Measurements from ENCODE around the gene IRS1. TPM values are rescaled to one million over a fixed set of nuclear protein-coding genes. Genes with fewer than 3 reads are reported as not detected.
"Not testable (repeated sequence)": the region's sequence is repeated elsewhere in the genome, so short reads cannot be mapped to it uniquely, and the experiment has no call there.

Gene IRS1
- total RNA-seq, 1 donor from 2014 or later: 3.2 TPM

DNA sequence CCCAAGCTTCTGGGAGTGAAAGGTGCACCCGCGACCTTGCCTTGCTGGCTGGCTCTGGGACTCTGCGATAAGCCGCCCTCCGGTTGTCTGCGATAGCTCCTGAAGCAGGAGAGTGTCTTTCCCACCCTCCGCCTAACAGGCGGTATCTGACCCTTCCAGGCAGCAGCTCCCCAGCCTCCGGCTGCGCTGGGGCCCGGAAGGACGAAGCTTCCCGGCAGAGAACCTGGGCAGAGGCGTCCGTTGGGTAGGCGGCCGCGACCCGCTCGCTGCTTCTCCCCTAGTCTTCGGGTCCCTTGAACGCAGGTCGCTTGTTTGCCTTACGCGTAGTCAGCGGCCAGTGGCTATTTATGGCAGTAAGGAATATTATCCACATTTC, 35.8 kb upstream of the IRS1 start:
- ATAC-seq (ENCODE audit: low read depth) (peak; percentile 13), DNase-seq (no peak)
- TF ChIP-seq, protein P1, sequence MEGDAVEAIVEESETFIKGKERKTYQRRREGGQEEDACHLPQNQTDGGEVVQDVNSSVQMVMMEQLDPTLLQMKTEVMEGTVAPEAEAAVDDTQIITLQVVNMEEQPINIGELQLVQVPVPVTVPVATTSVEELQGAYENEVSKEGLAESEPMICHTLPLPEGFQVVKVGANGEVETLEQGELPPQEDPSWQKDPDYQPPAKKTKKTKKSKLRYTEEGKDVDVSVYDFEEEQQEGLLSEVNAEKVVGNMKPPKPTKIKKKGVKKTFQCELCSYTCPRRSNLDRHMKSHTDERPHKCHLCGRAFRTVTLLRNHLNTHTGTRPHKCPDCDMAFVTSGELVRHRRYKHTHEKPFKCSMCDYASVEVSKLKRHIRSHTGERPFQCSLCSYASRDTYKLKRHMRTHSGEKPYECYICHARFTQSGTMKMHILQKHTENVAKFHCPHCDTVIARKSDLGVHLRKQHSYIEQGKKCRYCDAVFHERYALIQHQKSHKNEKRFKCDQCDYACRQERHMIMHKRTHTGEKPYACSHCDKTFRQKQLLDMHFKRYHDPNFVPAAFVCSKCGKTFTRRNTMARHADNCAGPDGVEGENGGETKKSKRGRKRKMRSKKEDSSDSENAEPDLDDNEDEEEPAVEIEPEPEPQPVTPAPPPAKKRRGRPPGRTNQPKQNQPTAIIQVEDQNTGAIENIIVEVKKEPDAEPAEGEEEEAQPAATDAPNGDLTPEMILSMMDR (IDR thresholded peaks at IDR 0.05): no peak
- peak overlapping the region; percentile 97 for H3K27ac Mint-ChIP-seq
- H3K4me3 Mint-ChIP-seq: peak overlapping the region; percentile 90
- peaks cover 67% of the 10 kb centered on the region for H3K4me1 Mint-ChIP-seq
- ChIA-PET POLR2A (interaction anchor here (0.6 to 2.7 kb wide), 20 partner anchors 8 to 160 kb away, joined by 3 to 35 read pairs (median 8); partner anchors contain the start of gene IRS1), CTCF (interaction anchor here (0.9 to 2.4 kb wide), 8 partner anchors 14 to 947 kb away, joined by 3 to 10 read pairs (median 4); partner anchors contain the start of gene IRS1)
- no peaks in the 10 kb centered on the region for H3K27me3 Mint-ChIP-seq
- H3K36me3 Mint-ChIP-seq (ENCODE audit: low read depth): peaks cover 40% of the 10 kb centered on the region
- intact Hi-C loops (cut with micrococcal nuclease): loop anchor here (1.0 to 10.0 kb wide), 6 partner anchors 149 to 1891 kb away; partner anchors contain the start of genes AGFG1, COL4A3, COL4A4 and MFF
- H3K9me3 Mint-ChIP-seq: no peaks in the 10 kb centered on the region

DNA sequence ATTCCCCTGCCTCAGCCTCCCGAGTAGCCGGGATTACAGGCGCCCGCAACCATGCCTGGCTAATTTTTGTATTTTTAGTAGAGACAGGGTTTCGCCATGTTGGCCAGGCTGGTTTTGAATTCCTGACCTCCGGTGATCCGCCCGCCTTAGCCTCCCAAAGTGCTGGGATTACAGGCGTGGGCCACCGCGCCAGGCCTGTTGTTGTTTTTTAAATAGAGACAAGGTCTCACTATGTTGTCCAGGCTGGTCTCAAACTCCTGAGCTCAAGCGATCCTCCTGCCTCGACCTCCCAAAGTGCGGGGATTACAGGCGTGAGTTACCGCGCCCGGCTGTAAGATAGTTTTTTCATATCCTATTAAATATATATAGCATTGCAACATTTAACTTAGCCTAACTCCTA, 35.3 kb upstream of the IRS1 start:
- Mint-ChIP-seq H3K4me1 (peaks cover 64% of the 10 kb centered on the region), H3K36me3 (ENCODE audit: low read depth) (peaks cover 35% of the 10 kb centered on the region), H3K4me3 (peak overlapping the region; percentile 90), H3K27ac (peak overlapping the region; percentile 97)
- intact Hi-C loops (cut with micrococcal nuclease): loop anchor here (1.0 to 10.0 kb wide), 6 partner anchors 149 to 1890 kb away; partner anchors contain the start of genes AGFG1, COL4A3, COL4A4 and MFF
- not testable (repeated sequence) for ATAC-seq (ENCODE audit: low read depth); DNase-seq; H3K27me3 Mint-ChIP-seq; H3K9me3 Mint-ChIP-seq
- ChIA-PET POLR2A (interaction anchor here (0.6 to 2.7 kb wide), 17 partner anchors 7 to 161 kb away, joined by 3 to 35 read pairs (median 14); partner anchors contain the start of gene IRS1), CTCF (interaction anchor here (0.9 to 2.4 kb wide), 6 partner anchors 13 to 946 kb away, joined by 3 to 10 read pairs (median 4); partner anchors contain the start of gene IRS1)

DNA sequence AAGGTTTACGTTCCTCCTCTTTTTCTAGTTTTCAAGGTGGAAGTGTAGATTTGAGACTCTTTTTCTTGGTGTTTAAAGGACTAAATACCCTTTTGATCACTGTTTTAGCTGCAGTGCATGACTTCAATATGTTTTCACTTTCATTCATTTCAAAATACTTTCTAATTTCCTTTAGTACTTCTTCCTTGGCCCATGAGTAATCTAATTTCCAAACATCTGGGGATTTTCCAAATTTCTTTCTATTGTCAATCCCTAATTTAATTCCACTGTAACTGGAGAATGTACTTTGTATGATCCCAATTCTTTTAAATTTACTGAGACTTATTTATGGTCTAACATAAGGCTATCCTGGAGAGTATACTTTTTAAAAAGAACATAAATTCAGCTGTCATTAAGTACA, 32.4 kb upstream of the IRS1 start:
- TF ChIP-seq, protein P1 (IDR thresholded peaks at IDR 0.05): no peak
- Mint-ChIP-seq H3K27me3 (no peaks in the 10 kb centered on the region), H3K36me3 (ENCODE audit: low read depth) (peaks cover 21% of the 10 kb centered on the region), H3K9me3 (no peaks in the 10 kb centered on the region), H3K27ac (no peak overlapping the region), H3K4me3 (no peak overlapping the region), H3K4me1 (peaks cover 48% of the 10 kb centered on the region)
- POLR2A ChIA-PET: no interaction called here
- intact Hi-C loops (cut with micrococcal nuclease): loop anchor here (10.0 kb wide), 1 partner anchor 1887 kb away; no protein-coding TSS in a partner anchor
- ATAC-seq (ENCODE audit: low read depth): no peak
- no peak for DNase-seq
- CTCF ChIA-PET: no interaction called here

DNA sequence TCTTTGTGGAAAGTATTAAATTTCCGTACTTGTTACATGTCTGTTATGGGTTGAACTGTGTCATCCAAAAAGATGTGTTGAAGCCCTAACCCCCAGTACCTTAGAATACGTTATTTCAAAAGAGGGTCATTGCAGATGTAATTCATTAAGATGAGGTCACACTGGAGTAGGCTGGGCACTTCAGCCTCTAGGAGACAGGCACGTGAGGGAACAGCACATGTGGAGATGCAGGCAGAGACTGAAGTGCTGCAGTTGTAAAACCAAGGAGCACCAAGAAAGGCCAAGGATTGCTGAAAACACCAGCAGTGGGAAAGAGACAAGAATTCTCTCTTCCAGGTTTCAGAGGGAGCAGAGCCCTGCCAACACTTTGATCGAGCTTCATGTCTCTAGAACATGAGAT, 31.6 kb upstream of the IRS1 start:
- CTCF ChIA-PET: no interaction called here
- Mint-ChIP-seq H3K27ac (no peak overlapping the region), H3K4me3 (no peak overlapping the region), H3K9me3 (no peaks in the 10 kb centered on the region), H3K27me3 (no peaks in the 10 kb centered on the region), H3K36me3 (ENCODE audit: low read depth) (peaks cover 20% of the 10 kb centered on the region), H3K4me1 (peaks cover 40% of the 10 kb centered on the region)
- POLR2A ChIA-PET: no interaction called here
- no peak for DNase-seq
- ATAC-seq (ENCODE audit: low read depth): no peak
- TF ChIP-seq, protein P1 (IDR thresholded peaks at IDR 0.05): no peak
- intact Hi-C loops (cut with micrococcal nuclease): loop anchor here (10.0 kb wide), 1 partner anchor 1886 kb away; no protein-coding TSS in a partner anchor

DNA sequence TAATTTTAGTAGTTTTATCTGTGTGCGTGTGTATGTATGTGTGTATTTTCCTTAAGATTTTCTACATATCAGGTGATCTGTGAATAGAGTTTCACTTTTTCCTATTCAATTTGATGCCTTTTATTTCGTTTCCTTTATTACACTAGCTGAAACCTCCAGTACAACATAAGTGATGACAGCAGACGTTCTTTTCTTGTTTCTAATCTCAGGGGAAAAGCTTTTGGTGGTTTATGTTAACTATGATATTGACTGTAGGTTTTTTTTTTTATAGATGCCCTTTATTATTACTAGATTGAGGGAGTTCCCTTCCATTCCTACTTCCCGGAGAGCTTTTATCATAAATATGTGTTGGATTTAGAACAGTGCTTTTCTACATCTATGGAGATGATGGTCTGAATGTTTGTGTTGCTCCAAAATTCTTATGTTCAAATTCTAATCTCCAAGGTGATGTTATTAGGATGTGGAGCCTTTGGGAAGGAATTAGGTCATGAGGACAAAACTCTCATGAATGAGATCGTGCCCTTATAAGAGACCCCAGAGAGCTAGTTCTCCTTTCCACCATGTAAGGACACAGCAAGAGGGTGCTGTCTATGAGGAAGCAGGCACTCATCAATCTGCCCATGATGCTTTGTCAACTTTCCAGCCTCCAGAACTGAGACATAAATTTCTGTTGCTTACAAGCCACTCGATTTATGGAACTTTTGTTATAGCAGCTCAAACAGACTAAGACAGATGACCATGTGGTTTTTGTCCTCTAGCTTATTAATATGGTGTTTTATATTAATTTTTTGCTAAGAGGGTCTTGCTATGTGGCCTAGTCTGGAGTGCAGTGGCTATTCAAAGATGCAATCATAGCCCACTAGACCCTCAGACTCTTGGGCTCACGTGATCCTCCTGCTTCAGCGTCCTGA, 30.4 kb upstream of the IRS1 start:
- Mint-ChIP-seq H3K4me1 (peaks cover 33% of the 10 kb centered on the region), H3K27me3 (no peaks in the 10 kb centered on the region), H3K27ac (no peak overlapping the region), H3K36me3 (ENCODE audit: low read depth) (peaks cover 16% of the 10 kb centered on the region), H3K9me3 (no peaks in the 10 kb centered on the region), H3K4me3 (no peak overlapping the region)
- intact Hi-C loops (cut with micrococcal nuclease): loop anchor here (5.0 to 10.0 kb wide), 2 partner anchors 32 to 1885 kb away; no protein-coding TSS in a partner anchor
- POLR2A ChIA-PET: interaction anchor here (0.8 to 1.3 kb wide), 2 partner anchors 9 to 30 kb away, joined by 3 to 7 read pairs; partner anchors contain the start of gene IRS1
- no peak for ATAC-seq (ENCODE audit: low read depth)
- DNase-seq: no peak
- CTCF ChIA-PET: interaction anchor here (1.3 kb wide), 1 partner anchor 28 kb away, joined by 6 read pairs; no protein-coding TSS in a partner anchor
- TF ChIP-seq, protein P1 (IDR thresholded peaks at IDR 0.05): no peak
